HG02623 (cell line): Measurements from ENCODE around the gene MAPKBP1.

ENCODE experiments used
- ATAC-seq: cut with Tn5 transposase; IDR thresholded peaks from one replicate; pipeline ENCODE4 v1.9.1; 2021; ENCODE audit warnings: moderate library complexity; ENCODE audit not compliant: unreplicated experiment

MAPKBP1 gene

GRCh38 chr15:41866263-41866703 is 92.0 kb downstream of the MAPKBP1 start:
- ATAC-seq = no peak

- no peak for ATAC-seq
These were observed 92.7 kb downstream of the MAPKBP1 start for GRCh38 chr15:41866872-41867579.

DNA sequence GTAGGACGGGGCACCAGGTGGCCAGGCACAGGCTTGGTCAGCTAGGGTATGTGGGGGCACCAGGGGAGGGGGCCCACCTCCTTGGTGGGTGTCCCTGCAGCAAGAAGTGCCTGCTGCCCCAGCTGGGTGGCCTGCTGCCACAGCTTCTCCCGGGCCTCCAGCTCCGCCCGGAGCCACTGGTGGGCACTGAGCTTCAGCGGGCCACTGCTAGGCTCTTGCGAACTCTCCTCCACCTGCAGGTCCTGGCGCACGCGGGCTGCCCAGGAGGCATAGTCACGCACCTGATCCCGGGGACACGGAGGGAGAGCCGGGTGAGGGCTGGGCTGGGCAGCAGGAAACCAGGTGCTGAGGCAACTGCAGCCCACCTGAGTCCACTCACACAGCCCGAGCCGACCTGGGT is 94.0 kb downstream of the MAPKBP1 start:
- no peak for ATAC-seq

DNA sequence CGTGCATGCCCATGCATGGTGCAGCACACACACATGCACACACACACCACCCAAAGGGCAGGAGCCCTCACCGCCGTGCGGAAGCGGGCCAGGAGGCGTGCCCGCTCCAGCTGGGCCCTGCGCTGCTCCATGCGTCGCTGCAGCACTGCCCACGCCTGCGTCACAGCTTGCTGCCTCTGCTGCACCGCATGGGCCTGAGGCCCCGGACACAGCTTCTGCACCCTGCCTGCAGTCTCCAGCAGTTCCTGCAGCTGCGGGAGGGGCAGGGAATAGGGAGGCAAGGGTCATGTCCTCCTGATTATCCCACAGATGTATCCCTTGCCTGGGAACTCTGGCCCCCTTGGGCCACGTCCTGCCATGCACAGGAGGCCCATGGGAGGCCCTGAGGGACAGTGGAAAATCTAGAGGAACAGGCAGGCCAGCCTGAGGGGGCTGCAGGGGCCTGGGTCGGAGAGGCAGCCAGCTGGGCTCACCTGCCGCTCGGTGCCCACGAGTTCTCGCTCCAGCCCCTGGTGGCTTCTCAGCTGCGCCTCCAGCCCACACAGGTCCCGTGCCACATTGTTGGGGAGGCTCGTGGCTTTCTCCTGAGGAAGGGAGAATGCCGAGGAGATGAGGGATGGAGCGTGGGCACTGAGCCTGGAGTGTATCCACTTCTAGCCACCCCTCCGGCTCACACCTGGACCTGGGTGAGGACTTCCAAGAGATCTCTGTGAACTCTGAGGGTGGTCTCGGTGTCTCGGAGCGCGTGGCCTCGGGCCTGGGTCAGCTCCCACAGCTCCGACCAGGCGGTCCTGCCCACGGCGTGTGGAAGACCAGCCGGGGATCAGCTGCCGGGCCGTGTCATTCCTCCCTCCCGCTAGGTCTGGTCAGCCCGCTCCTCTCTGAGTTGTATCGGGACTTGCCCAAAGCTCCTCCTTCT is 95.7 kb downstream of the MAPKBP1 start:
- ATAC-seq = no peak

DNA sequence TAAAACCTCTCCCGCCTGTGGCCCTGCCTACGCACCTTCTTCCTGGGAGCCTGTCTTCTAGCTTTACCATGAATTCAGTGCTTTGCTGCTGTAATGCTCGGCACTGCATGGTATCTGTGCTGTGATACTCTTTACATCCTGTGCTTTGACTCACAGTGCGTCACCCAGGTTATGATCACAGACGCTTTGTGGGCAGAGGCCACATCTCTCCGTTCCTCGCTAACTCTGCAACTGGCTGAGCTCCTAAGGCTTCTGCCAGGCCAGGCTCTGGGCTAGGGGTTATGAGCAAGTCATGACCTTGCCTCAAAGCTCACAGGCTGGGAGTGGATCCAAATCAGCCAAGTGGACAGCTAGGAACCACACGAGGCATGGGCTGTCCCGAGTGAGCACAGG is 96.4 kb downstream of the MAPKBP1 start:
- no peak for ATAC-seq

- no peak for ATAC-seq
These were observed 97.1 kb downstream of the MAPKBP1 start for GRCh38 chr15:41871175-41871905.

DNA sequence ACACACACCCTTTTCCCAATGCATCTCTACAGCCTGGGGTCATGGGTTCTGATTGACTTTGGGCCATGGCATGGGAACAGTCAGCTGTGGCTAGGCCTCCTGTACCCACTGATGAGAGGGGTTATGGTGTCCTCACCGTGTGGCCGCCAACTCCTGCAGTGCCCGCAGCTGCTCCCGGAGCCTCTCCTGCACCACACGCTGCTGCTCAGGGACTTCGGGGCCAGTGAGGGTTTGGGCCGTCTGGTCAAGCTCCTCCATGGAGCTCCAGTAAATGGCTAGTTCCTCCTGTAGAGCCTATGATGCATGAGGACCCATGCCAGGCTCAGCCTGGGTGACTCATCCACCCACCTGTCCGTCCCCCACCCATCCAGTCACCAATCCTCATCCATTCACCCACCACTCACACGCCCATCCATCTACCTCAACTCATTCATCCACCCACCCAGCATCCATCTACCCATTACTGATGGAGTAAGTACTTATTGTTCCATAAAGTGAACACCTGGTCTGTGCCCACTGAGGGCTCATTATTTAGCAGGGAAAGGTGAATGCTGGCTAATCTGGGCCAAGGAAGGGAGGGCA is 98.0 kb downstream of the MAPKBP1 start:
- no peak for ATAC-seq

DNA sequence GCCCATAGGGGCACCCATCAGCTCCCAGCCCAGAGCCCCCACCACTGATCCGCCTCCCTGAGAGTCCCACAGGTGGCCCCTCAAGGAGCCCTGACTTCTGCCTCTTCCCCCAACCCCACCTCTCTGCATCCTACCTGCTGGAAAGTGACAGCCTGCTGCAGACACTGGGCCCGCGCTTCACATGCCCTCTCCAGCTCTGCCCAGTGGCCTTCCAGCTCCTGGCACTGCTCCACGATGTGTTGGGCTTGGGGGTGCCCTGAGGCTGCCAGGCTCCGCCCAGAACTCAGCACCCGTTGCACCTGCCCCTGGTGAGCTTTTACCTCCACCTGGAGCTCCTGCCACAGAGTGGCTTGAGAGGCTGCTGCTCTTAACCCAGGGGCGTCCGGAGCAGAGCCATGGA is 99.4 kb downstream of the MAPKBP1 start:
- no peak for ATAC-seq

- no peak for ATAC-seq
These were observed 100.5 kb downstream of the MAPKBP1 start for GRCh38 chr15:41874736-41875135.

DNA sequence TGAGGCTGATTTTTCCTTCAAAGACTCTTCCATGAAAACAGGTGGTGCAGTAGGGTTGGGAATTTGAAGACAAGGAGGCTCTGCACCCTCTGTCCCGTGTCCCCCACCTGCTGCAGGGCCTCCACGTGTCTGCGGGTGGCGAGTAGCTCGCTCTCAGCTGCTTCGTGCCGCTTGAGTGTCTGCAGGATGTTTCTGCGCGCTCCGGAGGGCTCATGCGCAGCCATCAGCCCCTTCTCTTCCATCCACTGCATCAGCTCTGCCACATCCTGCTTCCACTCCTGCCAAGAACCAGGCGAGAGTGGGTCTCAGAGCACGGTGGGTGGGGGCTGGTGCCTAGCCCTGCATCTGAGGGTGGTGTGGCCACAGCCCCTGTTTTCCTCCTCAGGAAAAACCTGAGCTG is 101.7 kb downstream of the MAPKBP1 start:
- ATAC-seq = no peak

GRCh38 chr15:41876689-41877088 is 102.4 kb downstream of the MAPKBP1 start:
- ATAC-seq = no peak
